ES-I3 (cell line): ENCODE results near the gene SNCG.
"Not testable (repeated sequence)": the region's sequence is repeated elsewhere in the genome, so short reads cannot be mapped to it uniquely, and the experiment has no call there.

Experiments
- H3K36me3 ChIP-seq: 2 replicates; pipeline ENCODE4 v1.6.1; 2013; ENCODE audit warnings: mild to moderate bottlenecking, low read length, control low read depth, moderate library complexity; ENCODE audit not compliant: insufficient read depth
- H3K4me1 ChIP-seq: 2 replicates; pipeline ENCODE4 v1.6.1; 2013; ENCODE audit warnings: mild to moderate bottlenecking, control low read depth, low read length; ENCODE audit not compliant: insufficient read depth
- H3K9ac ChIP-seq: 2 replicates; pipeline ENCODE4 v1.6.1; 2013; ENCODE audit warnings: low read depth, mild to moderate bottlenecking, low read length, moderate library complexity
- H3K9me3 ChIP-seq: 2 replicates; pipeline ENCODE4 v1.6.1; 2013; ENCODE audit warnings: mild to moderate bottlenecking, low read length, moderate library complexity; ENCODE audit not compliant: control insufficient read depth, insufficient read depth

The SNCG gene

DNA sequence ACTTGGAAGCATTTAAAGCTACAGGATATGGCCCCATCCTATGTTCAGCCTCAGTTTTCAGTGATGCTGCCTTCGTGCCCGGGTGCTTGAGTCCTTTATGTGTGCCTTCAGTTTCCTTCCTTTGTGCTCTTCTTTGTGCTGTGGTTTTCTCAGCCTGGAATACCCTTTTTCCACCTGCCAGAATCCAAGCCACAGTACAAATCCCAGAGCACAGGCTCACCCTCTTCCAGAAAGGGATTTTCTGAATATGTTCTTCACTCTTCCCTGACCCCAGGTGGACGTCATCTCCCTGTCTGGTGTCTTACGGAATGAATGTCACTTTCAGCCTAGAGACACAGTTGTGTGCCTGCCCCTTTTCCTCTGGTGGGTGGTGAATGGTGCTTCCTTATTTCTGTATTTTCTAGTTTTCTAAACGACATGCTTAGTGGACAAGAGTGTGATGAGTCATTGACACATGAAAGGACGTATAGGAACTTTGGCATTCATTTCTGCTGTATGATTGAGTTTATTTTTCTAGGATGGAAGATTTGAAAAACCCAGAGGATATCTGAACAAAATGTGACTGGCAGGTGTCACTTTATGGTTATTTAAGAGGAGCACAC lies 41.5 kb downstream of the SNCG start:
- H3K4me1 ChIP-seq, H3K36me3 ChIP-seq, H3K9ac ChIP-seq, H3K9me3 ChIP-seq: not testable (repeated sequence)

DNA sequence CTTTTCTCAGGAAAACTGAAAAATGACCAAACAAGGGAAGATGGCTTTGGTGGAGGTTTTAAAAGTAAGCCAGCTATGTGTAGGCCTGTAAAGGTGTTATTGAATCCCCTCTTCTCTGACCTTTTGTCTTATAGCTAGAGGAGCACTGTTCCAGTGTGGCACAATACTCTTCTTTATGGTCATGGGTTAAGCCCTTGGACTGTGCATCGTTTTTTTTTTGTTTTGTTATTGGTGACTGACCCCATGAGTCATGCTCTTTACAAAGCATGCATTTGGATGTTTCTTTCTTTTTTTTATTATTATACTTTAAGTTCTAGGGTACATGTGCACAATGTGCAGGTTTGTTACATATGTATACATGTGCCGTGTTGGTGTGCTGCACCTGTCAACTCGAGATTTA lies 42.1 kb downstream of the SNCG start:
- Histone ChIP-seq H3K36me3 (no peaks in the 10 kb centered on the region), H3K9me3 (no peaks in the 10 kb centered on the region), H3K9ac (no peak overlapping the region), H3K4me1 (no peaks in the 10 kb centered on the region)

DNA sequence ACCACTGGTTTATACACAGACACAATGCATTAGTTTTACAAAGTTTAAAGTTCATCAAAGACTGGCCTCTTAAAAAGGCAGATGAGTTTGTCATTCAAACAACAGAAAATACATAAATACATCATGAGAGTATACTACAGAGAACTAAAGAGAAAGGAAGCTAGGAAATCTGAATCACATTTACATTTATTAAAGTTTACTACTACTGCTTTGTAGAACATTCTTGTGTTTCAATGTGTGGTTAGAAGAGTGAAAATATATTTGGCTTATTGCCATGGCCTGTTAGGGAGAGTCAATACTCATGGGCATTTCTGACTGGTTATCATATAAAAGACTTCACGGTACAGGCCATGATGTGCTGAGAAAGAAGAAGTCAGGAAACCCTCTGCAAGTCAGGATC lies 48.7 kb downstream of the SNCG start:
- H3K9me3 ChIP-seq, H3K36me3 ChIP-seq, H3K9ac ChIP-seq, H3K4me1 ChIP-seq: not testable (repeated sequence)

DNA sequence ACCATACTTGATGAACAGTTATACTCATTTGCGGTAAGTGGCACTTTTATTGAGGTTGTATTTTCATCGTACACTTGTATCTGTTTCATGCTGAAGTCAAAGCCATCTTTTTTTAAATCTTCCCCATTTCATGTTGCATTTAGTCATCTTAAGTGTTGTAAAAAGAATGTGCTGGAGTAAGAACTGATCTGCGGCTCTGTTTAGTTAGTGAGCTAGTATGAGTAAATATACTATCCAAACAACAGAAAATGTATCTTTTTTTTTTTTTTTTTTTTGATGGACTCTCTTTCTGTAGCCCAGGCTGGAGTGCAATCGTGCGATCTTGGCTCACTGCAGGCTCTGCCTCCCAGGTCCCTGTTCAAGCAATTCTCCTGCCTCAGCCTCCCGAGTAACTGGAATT lies 49.3 kb downstream of the SNCG start:
- H3K9ac ChIP-seq, H3K4me1 ChIP-seq, H3K36me3 ChIP-seq, H3K9me3 ChIP-seq: not testable (repeated sequence)

DNA sequence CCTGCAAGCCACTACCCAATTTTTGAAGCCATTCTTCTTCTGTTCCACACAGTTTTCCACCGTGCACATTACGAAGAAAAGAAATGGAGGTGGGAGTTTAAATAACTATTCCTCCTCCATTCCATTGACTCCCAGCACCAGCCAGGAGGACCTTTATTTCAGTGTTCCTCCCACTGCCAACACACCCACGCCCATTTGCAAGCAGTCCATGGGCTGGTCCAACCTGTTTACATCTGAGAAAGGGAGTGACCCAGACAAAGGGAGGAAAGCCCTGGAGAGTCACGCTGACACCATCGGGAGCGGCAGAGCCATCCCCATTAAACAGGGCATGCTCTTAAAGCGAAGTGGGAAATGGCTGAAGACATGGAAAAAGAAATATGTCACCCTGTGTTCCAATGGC lies 49.9 kb downstream of the SNCG start:
- not testable (repeated sequence) for H3K36me3 ChIP-seq

DNA sequence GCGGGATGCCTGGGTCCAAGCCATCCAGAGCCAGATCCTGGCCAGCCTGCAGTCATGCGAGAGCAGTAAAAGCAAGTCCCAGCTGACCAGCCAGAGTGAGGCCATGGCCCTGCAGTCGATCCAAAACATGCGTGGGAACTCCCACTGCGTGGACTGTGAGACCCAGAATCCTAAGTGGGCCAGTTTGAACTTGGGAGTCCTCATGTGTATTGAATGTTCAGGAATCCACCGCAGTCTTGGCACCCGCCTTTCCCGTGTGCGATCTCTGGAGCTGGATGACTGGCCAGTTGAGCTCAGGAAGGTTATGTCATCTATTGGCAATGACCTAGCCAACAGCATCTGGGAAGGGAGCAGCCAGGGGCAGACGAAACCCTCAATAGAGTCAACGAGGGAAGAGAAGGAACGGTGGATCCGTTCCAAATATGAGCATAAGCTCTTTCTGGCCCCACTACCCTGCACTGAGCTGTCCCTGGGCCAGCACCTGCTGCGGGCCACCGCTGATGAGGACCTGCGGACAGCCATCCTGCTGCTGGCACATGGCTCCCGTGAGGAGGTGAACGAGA lies 50.8 kb downstream of the SNCG start:
- H3K9me3 ChIP-seq, H3K36me3 ChIP-seq, H3K4me1 ChIP-seq, H3K9ac ChIP-seq: not testable (repeated sequence)

More for the DNA sequence above, 49.9 kb downstream of the SNCG start:
- not testable (repeated sequence) for H3K9me3 ChIP-seq, H3K9ac ChIP-seq, H3K4me1 ChIP-seq
